Amygdala (tissue), 56 donors: ENCODE data around the gene MSL3B.

Experiments used
- DNase-seq, 56 donors: peaks; one replicate each; lab custom pipeline; 2025; lab: John Stamatoyannopoulos, UW

The MSL3B gene

GRCh38 chr2:233835230-233836186, 32.7 kb downstream of the MSL3B start:
- DNase-seq: no peak

- no peak for DNase-seq
Measured at GRCh38 chr2:233833345-233833744, 34.8 kb downstream of the MSL3B start.

- peak in 1 of 56 donors; percentile 3 for DNase-seq
Measured at GRCh38 chr2:233832869-233833311, 35.3 kb downstream of the MSL3B start.

GRCh38 chr2:233832414-233832813, 35.8 kb downstream of the MSL3B start:
- DNase-seq: no peak

- no peak for DNase-seq
Measured at GRCh38 chr2:233831861-233832260, 36.3 kb downstream of the MSL3B start.

GRCh38 chr2:233831011-233831721, 37.0 kb downstream of the MSL3B start:
- no peak for DNase-seq

- DNase-seq: no peak
Measured at GRCh38 chr2:233830111-233830802, 37.9 kb downstream of the MSL3B start.

- DNase-seq: no peak
Measured at GRCh38 chr2:233829193-233830110, 38.7 kb downstream of the MSL3B start.

- DNase-seq: no peak
Measured at GRCh38 chr2:233828546-233829192, 39.5 kb downstream of the MSL3B start.

- no peak for DNase-seq
Measured at GRCh38 chr2:233824373-233824772, 43.8 kb downstream of the MSL3B start.

- no peak for DNase-seq
Measured at GRCh38 chr2:233823731-233824121, 44.5 kb downstream of the MSL3B start.

- no peak for DNase-seq
Measured at GRCh38 chr2:233822781-233823730, 45.1 kb downstream of the MSL3B start.

- DNase-seq: no peak
Measured at GRCh38 chr2:233822101-233822771, 46.0 kb downstream of the MSL3B start.

GRCh38 chr2:233821709-233822100, 46.5 kb downstream of the MSL3B start:
- DNase-seq: no peak

- DNase-seq: no peak
Measured at GRCh38 chr2:233821196-233821595, 47.0 kb downstream of the MSL3B start.

GRCh38 chr2:233820774-233821105, 47.4 kb downstream of the MSL3B start:
- DNase-seq: no peak

GRCh38 chr2:233819884-233820773, 48.1 kb downstream of the MSL3B start:
- no peak for DNase-seq
